NAMALWA (cell line): Measurements from ENCODE around the gene LGI2.

ENCODE experiments used
- DNase-seq: peaks from one replicate; pipeline ENCODE4 v3.0.0-alpha.2; 2015; ENCODE audit warnings: low spot score

The LGI2 gene

DNA sequence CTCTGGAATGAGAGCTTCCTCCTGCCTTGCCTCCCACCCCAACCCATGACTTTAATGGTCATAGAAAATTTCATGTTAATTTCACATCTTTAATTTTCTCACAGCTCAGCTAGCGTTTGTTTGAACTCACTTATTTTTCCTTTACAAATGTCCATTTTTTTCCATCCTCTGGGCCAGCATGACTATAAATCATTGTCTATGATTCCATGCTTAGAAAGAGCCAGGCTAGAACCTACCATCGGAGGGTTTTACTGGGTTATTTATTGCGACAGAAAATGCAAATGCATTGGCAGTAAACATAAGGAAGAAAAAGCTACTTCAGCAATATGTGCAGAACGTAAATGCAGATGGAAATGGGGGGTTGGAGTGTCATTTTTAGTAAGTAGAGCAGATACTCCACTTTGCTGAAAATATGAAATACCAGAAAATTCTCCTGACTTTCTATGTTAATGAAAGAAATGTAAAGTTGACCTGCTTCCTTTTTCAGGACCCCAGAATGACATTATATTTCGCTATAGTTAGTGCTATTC is 37.1 kb downstream of the LGI2 start:
- no peak for DNase-seq

DNA sequence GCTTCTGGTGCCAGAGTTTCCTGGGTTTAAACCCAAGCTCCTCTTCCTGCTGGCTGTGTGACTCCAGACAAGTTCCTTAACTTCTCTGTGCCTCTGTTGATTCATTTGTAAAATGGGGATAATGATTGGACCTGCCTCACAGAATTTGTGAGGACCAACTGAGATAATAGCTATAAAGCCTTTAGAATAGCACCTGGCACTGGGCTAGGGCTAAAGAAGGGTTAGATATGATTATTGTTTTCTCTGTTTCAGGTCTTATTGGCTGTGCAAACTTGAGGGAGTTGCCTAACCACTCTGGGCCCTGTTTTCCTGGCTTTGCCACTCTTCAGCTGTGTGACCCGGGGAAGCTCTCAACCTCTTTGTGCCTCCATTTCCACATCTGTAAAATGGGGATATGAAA is 37.8 kb downstream of the LGI2 start:
- no peak for DNase-seq

DNA sequence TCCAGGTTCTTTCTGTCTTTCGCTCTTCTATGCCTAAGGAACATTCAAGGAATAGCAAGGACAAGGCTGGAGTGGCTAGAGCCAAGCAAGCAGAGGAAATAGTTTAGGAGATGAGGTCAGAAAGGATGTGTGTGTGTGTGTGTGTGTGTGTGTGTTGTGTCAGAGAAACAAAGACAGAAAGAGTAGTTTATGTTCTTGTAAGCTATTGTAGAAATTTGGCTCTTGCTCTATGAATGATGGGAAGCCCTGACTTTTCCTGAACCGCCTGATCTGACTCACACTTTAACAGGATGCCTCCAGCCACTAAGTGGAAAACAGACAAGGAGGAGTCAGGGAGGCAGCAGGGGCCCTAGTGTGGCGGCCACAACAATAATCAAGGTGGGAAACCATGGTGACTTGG is 39.7 kb downstream of the LGI2 start:
- no peak for DNase-seq

DNA sequence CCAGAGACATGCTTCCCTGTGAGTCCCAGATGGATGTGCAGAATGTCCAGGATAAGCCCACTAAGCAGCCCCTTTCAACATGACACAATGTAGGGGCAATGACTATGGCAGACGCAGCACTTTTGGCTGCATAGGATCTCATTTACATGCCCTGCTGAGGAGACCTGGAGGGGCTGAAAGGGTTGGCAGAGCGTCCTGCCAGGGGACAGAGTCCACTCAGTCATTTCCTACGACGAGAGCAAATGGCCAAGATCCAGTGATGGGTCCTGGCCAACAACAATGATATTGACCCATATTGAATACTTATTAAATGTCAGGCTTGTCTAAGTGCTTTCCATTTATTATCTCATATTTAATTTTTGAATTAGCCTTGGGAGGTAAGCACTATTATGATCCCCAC is 41.4 kb downstream of the LGI2 start:
- no peak for DNase-seq

DNA sequence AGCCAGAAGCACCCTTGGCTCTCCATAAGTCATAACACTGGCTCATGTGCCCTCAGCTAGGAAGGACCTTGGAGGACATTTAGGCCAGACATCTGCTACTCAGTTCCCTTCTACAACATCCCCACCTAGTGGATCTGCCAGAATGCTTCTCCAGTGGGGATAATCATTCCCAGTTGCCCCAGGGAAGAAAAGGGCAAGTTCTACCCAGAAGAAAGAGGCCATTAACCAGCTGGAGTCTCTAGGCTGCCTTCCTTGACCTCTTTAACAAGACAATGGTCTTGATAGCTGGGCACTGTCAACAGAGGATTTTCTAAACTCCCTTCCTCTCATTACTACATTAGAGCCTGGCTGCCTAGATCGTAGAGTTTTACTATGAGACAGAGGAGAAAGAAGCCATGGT is 42.0 kb downstream of the LGI2 start:
- no peak for DNase-seq

DNA sequence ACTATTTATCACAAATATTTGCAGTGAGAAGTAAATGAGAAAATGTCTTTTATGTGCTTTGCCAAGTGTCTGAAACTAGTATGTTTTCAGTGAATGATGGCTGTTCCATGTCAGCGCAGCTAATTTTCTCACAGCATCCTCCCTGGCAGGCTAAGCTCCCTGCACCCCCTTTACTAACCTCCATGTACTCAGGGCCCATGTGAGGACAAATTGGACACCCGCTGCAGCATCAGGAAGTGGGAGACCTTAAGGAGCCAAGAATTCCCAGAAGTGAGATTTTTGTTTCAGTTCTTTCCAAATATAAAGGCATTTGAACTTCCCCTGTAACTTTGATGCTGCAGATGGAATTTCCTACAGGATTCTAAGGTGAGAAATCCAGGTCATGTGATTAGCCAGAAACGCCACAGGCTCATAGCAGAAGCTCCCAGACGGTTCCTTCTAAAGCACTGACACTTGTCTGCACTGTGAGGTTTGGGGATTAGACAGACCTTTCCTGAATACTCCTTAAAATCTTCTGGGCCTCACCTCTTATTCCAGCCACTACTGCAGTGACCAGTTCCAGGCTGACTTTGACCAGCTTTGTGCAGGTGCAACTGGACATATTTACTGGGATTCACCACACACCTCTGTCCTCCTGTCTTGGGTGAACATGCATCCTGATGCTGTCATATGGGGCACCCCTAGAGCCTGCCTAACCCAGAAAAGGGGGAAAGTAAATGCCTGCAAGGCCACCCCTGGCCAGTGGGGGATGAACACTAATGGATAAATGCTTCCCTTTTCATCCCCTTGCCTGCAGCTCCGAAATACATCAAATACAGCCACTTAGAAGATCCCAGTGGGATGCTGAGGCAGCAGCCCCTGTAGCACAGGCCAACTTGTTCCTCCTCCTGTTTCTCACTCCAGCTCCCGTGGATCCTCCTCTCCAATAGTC is 45.9 kb downstream of the LGI2 start:
- DNase-seq = no peak

DNA sequence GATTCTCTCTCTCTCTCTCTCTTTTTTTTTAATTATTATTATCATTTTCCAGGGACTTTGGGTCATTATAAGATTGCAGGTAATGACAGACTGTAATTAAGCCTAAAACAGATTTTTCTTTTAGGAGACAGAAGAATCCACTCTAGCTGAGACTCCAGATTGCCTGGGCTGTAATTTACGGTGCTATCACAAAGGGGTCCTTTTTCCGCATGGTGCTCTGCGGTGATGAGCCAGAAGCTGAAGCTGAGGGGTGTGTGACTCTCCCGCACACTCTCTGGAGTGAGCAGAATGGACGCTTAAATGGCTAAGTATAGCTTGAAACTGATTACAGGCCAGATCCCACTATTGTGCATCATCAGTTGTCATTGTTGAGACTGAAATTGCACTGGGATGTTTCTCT is 50.0 kb downstream of the LGI2 start:
- DNase-seq = no peak

DNA sequence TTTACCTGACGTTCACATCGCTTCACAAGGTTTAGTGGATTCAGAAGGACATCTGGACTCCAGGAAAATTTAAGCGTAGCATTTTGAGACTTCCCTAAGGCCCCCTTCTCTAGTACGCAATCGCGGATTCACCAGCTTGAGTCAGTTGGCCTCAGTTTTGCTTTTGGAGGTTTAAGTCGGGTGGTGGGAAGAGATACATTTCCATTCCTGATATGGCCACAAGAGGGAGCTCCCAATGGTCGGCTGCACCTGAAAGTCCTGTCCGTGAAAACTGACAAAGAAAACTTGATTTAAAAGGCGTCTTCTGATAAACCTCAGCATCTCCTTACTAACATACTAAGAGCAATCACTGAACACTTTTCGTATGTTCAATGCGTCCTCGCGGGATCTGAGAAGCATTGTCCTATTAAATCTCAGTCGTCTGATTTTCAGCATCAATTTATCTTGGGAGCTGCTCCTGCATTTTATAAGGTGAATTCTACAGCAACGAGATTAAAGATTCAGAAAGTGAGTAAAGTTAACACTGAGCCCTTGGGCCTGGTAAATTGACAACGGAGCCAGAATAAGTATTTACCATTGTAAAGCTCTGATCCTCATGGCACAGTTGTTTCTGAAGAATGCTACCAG is 50.6 kb downstream of the LGI2 start:
- DNase-seq = peak; percentile 66

DNA sequence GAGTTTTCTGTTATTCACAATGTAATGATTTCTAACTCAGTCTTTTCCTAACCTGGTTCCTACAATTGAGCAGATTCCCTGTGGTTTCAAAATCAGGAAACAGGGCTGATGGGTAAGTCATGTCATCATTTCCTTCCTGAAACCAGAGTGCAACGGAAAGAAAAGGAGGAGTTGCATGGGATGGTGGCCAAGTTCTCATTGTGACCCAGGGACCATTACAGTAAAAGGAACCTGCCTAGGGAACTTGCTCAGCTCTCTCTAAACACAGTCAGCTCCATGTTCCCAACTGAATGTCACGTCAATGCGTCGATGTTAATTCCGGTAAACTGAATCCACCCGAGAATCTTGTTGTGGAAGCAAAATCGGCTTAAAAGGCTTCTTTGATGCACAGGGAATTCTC is 51.2 kb downstream of the LGI2 start:
- DNase-seq = no peak

DNA sequence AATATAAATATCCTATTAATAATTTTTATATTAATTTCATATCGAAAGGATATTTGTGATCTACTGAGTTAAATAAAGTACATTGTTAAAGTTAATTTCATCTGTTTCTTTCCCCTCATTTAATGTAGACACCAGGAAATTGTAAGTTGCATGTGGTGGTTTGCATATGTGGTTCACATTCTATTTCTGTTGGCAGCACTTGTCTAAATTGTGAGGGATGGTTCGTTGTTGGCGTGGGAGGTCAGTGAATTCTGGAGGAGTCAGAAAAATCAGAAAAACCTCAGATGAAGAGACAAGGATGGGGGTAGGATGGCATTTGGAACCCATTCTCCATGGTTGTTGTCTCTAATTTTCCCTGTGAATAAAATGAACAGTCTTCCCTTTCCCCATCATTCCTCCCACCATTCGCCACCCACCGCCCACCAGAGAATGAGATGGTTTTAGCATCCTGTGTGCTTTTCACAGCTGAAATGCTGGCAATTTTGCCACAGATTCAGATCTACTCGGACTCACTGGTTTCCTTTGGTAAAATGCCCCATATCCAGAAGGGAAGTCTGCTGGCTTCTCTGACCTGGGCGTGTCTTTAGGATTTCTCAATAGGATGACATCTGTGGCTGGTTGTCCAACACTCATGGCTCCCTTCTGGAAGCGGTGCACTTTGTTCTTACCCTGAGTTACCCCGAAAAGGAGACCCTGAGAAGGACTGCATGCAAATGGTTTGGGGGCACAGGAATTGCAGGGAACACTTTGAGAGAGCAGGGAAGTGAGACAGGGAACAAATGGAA is 52.3 kb downstream of the LGI2 start:
- DNase-seq = no peak

DNA sequence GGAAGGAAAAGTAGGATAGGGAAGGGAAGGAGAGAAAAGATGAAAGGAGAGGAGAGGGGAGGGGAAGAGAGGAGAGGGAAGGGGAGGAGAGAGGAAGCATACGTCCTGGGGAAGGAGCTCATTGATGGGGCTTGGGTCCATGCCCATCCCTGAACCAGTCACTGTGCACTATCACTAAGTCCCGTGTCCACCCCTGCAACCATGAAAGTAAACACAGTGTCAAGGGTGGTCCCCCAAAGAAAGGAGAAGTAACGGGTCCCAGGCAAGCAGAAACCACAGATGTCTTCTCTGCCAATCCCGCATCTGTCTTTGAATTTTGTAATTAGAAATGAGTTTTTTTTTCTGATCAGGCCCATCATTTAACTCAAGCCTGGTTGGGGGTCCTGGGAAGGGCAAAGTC is 55.2 kb downstream of the LGI2 start:
- DNase-seq = no peak

DNA sequence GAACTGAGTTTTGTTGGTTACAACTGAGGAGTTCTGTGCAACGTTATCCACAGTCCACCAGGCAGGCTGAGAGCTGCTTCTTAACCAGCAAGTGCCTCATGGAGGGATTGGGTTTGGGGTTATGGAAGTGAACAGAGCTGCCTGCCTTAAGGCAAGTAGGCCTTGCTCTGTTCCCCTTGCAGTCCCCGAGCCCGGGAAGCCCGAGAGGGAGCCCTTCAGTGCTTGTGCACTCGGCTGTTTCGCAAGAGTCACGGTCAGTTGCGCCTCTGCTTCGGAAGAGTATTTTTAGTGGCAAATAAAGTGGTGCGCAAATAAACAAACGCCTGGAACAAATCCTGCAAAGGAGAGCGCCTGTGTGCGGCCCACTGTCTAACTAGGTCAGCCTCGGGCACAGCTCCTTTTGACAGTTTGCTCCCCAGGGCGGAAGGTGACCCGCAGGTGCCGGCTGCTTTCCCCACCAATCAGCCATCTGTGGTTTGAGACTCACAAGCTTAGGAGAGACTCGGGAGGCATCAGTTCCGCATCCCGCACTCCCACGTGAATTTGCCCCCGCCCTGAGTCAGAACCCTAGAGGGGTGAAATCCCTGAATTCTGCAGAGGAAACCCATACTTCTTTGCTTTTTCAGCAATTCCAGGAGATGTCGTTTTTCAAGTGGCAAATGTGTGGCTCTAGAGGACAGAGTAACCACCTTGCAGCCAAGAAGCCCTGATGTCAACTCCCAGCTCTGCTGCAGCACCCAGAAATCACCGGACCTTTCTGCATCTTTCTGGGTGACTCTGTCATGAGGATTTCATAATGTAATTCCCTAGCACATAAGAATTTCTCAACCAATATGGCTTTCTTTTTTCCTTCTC is 56.8 kb downstream of the LGI2 start:
- no peak for DNase-seq

DNA sequence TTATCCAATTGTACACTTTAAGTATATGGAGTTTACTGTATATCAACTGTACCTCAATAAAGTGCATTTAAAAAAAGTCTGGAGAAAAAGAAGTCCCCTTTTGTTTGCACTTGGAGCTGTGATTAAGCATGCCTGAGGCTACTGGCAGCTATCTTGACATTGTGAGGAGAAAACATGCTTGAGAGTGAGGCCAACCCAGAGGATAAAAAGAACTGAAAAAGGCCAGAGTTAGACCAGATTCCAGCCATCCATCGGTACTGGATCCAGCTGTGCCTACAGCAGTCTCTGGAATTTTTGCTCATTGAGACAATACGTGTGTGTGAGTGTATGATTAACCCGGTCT is 57.4 kb downstream of the LGI2 start:
- DNase-seq = no peak

DNA sequence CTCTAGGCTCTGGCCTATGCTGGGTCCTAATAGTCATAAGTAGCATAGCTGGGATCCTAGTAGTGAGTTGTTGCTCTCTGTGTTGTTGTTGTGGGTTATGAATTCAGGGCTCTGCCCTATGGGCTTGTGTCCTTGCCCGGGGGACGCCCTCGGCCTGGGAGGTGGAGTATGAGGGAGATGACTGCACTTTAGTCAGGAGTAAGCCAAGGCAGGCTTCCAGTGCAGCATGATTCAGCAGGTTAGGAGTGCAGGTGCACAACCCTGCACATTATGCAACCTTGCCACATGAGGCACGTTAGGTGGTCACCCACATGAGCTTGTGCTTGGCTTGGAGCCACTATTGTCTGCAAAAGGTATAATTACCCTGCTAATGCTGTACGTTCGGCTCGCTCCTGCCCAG is 59.6 kb downstream of the LGI2 start:
- no peak for DNase-seq

DNA sequence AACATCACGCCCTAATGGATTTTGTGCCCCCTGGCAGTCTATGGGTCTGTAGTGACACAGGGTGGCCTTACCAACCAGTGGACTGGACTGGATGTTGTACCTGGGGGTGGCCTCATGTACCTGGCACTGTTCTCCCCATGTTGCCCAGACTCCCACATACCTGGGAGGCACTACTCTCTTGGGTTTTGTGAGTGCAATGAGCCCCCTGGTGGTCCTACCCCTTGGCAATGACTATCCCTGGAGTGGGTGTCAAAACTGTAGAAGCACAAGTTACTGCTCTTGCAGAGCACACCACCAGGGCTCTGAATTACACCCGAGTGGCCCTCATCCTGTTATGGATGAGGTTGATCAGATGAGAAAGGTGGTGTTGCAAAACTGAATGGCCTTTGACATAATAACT is 60.1 kb downstream of the LGI2 start:
- DNase-seq = no peak

DNA sequence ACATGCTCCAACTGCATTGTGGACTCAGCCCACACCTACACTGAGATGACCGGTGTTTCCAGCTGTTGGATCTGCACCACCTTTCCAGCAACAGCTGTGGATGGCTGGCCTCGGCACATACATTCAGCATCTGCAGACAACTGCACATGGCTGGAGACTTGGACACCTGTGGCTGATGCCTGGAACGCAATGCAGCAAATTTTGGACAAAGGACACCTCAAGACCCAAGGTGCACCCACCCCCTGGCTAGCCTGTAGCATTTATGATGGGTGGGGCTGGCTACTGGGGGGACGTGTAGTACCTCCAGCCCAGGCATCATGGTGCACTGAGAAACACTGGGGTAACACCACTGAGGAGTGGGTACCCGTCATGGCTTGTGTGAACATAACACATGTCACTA is 60.6 kb downstream of the LGI2 start:
- DNase-seq = no peak

DNA sequence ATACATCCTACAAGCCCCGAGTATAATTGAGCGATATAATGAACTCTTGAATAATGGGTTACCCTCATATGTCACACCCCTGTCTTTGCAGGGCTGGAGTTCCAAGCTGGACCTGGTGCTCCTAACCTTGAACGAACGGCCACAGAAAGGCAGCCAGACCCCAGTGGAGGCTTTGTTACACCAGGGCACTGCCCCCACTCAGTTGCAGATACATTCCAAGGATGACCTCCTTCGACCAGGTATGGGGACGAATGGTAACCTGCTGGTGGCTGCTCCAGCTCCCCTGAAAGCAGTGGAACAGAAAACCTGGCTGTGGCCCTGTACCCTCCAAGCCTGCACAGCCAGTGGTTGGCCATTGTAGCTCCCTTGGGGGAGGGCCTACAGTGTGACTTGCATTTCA is 61.3 kb downstream of the LGI2 start:
- DNase-seq = no peak

DNA sequence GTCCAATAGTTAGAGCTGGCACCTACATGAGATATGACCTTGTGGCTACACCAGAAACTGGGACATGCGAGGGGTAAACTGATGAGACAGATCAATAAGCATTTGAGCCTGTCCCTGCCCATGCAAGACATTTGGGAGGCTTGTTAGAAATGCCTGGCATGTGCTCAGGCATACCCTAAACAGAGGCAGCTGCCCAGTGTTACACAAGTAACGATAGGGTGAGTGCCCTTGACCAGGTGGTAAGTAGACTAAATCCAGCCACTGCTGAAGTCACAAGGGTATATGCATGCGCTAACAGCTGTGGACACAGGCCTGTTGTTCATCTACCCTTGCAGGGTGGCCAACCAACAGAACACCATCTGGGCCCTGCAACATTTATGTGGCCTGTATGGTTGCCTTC is 61.8 kb downstream of the LGI2 start:
- DNase-seq = no peak

DNA sequence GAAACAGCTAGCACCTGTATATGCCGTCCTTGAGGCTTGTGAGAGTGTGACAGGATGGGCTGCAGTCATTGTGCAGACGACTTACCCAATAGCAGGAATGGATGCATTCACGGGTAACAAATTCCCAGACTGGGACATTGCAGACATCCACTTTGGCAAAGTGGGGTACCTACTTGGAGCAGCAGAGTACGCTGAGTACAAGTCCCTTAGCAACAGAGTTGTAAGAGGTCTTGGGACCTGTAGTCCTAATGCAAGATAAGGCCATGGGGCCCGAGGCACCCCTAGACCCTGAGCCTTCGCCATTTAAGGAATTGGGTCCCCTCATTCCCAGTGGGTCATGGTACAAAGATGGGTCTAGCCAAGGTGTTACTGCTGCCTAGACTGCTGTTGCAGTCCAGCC is 62.5 kb downstream of the LGI2 start:
- no peak for DNase-seq

DNA sequence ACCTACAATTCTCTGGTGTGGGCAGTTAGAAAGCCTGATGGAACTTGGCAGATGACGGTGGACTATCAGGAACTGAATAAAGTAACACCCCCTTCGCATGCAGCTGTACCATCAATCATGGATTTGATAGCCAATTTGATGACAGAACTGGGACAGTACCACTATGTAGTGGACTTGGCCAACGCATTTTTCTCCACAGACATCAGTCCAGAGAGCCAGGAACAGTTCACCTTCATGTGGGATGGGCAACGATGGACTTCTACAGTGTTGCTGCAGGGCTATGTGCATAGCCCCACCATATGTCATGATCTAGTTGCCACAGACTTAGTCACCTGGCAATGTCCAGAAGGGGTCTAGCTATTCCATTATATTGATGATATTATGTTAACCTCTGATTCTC is 63.4 kb downstream of the LGI2 start:
- no peak for DNase-seq

DNA sequence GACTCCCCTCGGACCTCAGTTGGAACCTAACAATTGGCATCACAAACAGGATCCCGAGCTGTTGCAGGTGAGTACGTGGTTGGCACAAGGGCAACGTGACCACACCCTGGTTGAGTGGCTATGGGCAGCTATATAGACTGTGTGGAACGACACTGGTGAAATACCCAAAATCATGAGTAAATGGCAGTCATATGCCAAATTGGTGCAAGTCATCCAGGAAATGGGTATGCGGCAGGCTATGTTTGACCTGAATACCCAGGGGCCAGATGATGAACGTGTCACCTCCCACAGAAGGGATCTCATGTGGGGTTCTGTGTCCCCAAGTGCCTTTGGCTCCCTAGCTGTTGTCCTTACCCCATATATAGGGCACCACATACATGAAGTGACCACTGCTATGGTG is 64.7 kb downstream of the LGI2 start:
- DNase-seq = no peak

DNA sequence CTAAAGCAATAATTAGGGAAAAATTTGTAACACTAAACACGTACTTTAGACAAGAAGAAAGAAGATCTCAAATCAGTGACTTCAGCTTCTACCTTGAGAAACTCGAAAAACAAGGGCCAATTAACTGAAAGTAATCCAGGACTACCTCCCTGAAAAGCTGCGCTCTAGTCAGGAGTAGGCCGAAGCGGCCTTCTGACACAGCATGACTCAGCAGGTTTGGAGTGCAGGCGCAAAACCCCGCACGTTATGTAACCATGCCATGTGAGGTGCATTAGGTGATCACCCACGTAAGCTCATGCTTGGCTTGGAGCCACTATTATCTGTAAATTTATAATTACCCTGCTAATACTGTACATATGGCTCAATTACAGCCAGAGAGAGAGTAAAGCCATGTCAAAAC is 65.1 kb downstream of the LGI2 start:
- DNase-seq = peak; percentile 30
